ENCODE measurements around the gene ANKRD53.

Gene ANKRD53

DNA sequence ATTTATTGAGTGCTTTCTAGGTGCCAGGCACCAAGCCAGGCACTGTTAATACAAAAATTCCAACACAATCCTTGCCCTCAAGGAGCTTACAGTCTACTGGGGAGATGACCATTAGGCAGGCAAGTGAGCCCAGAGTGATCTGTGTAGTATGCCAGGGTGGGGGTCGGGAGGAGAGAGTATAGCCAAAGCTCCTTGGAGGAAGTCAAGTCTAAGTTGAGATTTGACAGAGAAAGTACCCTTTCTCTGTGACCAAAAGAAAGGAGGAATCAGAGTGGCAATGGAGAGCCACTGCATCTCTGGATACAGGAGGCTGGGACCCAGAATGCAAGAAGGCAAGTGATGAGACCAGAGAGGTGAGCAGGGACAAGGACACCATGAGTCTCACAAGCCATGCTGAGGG is 7.5 kb downstream of the ANKRD53 start:
- Histone ChIP-seq H3K27me3 (ENCODE audit: control insufficient read depth in 1 of 2, insufficient read depth in 1 of 2, low read length in 2 of 2) (no peaks in the 10 kb centered on the region), H3K9ac (ENCODE audit: low read length) (no peak overlapping the region), H2AFZ (ENCODE audit: low read depth, low read length) (no peak overlapping the region), H2BK15ac (ENCODE audit: low read depth, poor library complexity, severe bottlenecking) (no peak overlapping the region), H3K4me2 (ENCODE audit: low read length, poor library complexity, severe bottlenecking) (no peak overlapping the region), H2BK5ac (ENCODE audit: low read depth, low read length, poor library complexity, severe bottlenecking) (no peak overlapping the region), H3K14ac (ENCODE audit: low read length in 2 of 2) (no peak overlapping the region), H4K8ac (ENCODE audit: low read length) (no peak overlapping the region), H3K4me3 (ENCODE audit: insufficient read depth in 1 of 2, low read depth in 1 of 2, low read length in 2 of 2) (no peak overlapping the region), H2AK5ac (ENCODE audit: low read length, severe bottlenecking) (no peak overlapping the region), H3K4ac (ENCODE audit: low read depth in 1 of 2, low read length in 2 of 2) (no peak overlapping the region), H3K23ac (ENCODE audit: low read length in 2 of 2) (no peak overlapping the region), H2BK12ac (ENCODE audit: low read length in 2 of 2) (no peak overlapping the region), H2BK120ac (ENCODE audit: low read depth, low read length) (no peak overlapping the region), H3K36me3 (ENCODE audit: control insufficient read depth in 1 of 2, insufficient read depth in 2 of 2, low read depth in 1 of 2, low read length in 2 of 2) (peaks cover 61 to 68% of the 10 kb centered on the region in 2 experiments), H4K91ac (ENCODE audit: low read length) (no peak overlapping the region), H3K9me3 (ENCODE audit: control insufficient read depth, low read length) (no peaks in the 10 kb centered on the region), H3K4me1 (ENCODE audit: control insufficient read depth, insufficient read depth, low read depth, low read length) (peaks cover 5% of the 10 kb centered on the region), H3K18ac (ENCODE audit: low read depth in 1 of 2, low read length in 2 of 2) (no peak overlapping the region), H3K27ac (ENCODE audit: low read length, poor library complexity, severe bottlenecking) (no peak overlapping the region), H3K79me1 (replicated peaks; ENCODE audit: low read length, poor library complexity, severe bottlenecking) (peaks cover 26% of the 10 kb centered on the region)
- 100% methylated on average over 1 of the region's 1 CpG for WGBS
- DNase-seq = no peak

DNA sequence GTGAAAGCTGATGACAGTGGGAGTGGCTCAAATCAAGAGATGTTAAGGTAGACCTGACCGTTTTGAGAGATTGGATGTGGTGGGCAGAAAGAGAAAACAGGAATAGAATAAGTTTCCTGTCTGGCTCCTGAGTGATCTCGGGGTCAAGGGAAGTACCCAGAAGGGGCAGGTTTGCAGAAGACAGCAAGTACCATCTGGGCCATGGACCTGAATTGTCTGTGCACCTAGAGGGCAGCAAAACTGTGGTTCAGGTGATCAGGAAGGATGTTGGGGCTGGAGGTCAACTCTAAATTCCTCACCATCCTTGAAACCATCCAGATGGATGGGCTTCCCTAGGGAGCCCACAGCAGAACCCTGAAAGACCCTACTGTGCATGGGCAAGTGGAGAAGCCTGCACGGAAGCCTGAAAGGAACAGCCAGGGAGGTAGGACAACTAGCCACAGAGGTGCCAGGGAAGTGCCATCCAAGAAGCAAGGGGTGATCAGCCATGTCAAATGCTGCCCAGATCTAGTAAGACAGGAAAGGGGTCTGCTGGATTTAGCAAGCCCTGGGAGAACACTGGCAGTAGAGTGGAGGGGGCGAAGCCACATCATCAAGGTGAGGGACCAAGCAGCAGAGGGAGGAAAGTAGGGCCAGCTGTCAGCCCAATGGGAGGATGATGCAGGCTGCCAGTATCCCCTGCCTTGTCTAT is 8.2 kb downstream of the ANKRD53 start:
- no peak overlapping the region for H3K4me3 ChIP-seq (ENCODE audit: insufficient read depth in 1 of 2, low read depth in 1 of 2, low read length in 2 of 2)
- no peak overlapping the region for H4K8ac ChIP-seq (ENCODE audit: low read length)
- H4K91ac ChIP-seq (ENCODE audit: low read length) = no peak overlapping the region
- no peak overlapping the region for H2BK15ac ChIP-seq (ENCODE audit: low read depth, poor library complexity, severe bottlenecking)
- H2BK5ac ChIP-seq (ENCODE audit: low read depth, low read length, poor library complexity, severe bottlenecking) = no peak overlapping the region
- no peak for DNase-seq
- H3K23ac ChIP-seq (ENCODE audit: low read length in 2 of 2) = no peak overlapping the region
- no peak overlapping the region for H3K14ac ChIP-seq (ENCODE audit: low read length in 2 of 2)
- WGBS = 88% methylated on average over 4 of the region's 4 CpGs
- no peak overlapping the region for H2BK120ac ChIP-seq (ENCODE audit: low read depth, low read length)
- no peak overlapping the region for H2AFZ ChIP-seq (ENCODE audit: low read depth, low read length)
- H2AK5ac ChIP-seq (ENCODE audit: low read length, severe bottlenecking) = no peak overlapping the region
- H3K4me2 ChIP-seq (ENCODE audit: low read length, poor library complexity, severe bottlenecking) = no peak overlapping the region
- H3K18ac ChIP-seq (ENCODE audit: low read depth in 1 of 2, low read length in 2 of 2) = no peak overlapping the region
- H3K9ac ChIP-seq (ENCODE audit: low read length) = no peak overlapping the region
- no peaks in the 10 kb centered on the region for H3K27me3 ChIP-seq (ENCODE audit: control insufficient read depth in 1 of 2, insufficient read depth in 1 of 2, low read length in 2 of 2)
- H3K27ac ChIP-seq (ENCODE audit: low read length, poor library complexity, severe bottlenecking) = no peak overlapping the region
- no peak overlapping the region for H2BK12ac ChIP-seq (ENCODE audit: low read length in 2 of 2)
- no peaks in the 10 kb centered on the region for H3K9me3 ChIP-seq (ENCODE audit: control insufficient read depth, low read length)
- H3K4me1 ChIP-seq (ENCODE audit: control insufficient read depth, insufficient read depth, low read depth, low read length) = peaks cover 5% of the 10 kb centered on the region
- H3K4ac ChIP-seq (ENCODE audit: low read depth in 1 of 2, low read length in 2 of 2) = no peak overlapping the region
- H3K36me3 ChIP-seq (ENCODE audit: control insufficient read depth in 1 of 2, insufficient read depth in 2 of 2, low read depth in 1 of 2, low read length in 2 of 2) = peaks cover 68 to 74% of the 10 kb centered on the region in 2 experiments
- H3K79me1 ChIP-seq (replicated peaks; ENCODE audit: low read length, poor library complexity, severe bottlenecking) = peaks cover 33% of the 10 kb centered on the region

DNA sequence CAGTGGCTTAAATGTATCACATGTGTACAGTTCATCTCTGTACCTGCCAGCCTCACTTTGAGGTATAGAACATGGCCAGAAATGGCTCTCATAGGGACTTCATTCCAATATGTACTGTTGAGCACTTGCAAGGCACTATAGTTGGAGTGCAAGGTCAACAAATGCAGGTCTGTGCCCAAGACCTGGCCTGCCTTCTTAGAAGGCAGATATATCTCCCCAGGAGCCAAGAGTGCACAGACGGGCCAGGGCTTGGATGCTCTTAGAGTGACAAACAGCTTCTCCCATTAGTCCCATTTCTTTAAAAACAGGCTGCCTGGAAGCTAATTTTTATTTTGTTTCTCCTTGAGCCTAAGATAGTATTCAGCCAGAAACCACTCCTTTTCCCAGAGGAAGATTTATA is 9.0 kb downstream of the ANKRD53 start:
- Histone ChIP-seq H2BK15ac (ENCODE audit: low read depth, poor library complexity, severe bottlenecking) (no peak overlapping the region), H2AK5ac (ENCODE audit: low read length, severe bottlenecking) (no peak overlapping the region), H2BK12ac (ENCODE audit: low read length in 2 of 2) (no peak overlapping the region), H3K9me3 (ENCODE audit: control insufficient read depth, low read length) (no peaks in the 10 kb centered on the region), H4K91ac (ENCODE audit: low read length) (no peak overlapping the region), H3K23ac (ENCODE audit: low read length in 2 of 2) (no peak overlapping the region), H3K4me1 (ENCODE audit: control insufficient read depth, insufficient read depth, low read depth, low read length) (peaks cover 7% of the 10 kb centered on the region), H3K14ac (ENCODE audit: low read length in 2 of 2) (no peak overlapping the region), H3K9ac (ENCODE audit: low read length) (no peak overlapping the region), H3K4me3 (ENCODE audit: insufficient read depth in 1 of 2, low read depth in 1 of 2, low read length in 2 of 2) (no peak overlapping the region), H3K18ac (ENCODE audit: low read depth in 1 of 2, low read length in 2 of 2) (no peak overlapping the region), H3K27ac (ENCODE audit: low read length, poor library complexity, severe bottlenecking) (no peak overlapping the region), H3K4ac (ENCODE audit: low read depth in 1 of 2, low read length in 2 of 2) (no peak overlapping the region), H4K8ac (ENCODE audit: low read length) (no peak overlapping the region), H2AFZ (ENCODE audit: low read depth, low read length) (no peak overlapping the region), H3K4me2 (ENCODE audit: low read length, poor library complexity, severe bottlenecking) (no peak overlapping the region), H3K27me3 (ENCODE audit: control insufficient read depth in 1 of 2, insufficient read depth in 1 of 2, low read length in 2 of 2) (no peaks in the 10 kb centered on the region), H2BK5ac (ENCODE audit: low read depth, low read length, poor library complexity, severe bottlenecking) (no peak overlapping the region), H2BK120ac (ENCODE audit: low read depth, low read length) (no peak overlapping the region), H3K79me1 (replicated peaks; ENCODE audit: low read length, poor library complexity, severe bottlenecking) (peaks cover 36% of the 10 kb centered on the region), H3K36me3 (ENCODE audit: control insufficient read depth in 1 of 2, insufficient read depth in 2 of 2, low read depth in 1 of 2, low read length in 2 of 2) (peaks cover 70% of the 10 kb centered on the region in 2 experiments)
- DNase-seq = no peak
- 42% methylated on average over 1 of the region's 1 CpG for WGBS

DNA sequence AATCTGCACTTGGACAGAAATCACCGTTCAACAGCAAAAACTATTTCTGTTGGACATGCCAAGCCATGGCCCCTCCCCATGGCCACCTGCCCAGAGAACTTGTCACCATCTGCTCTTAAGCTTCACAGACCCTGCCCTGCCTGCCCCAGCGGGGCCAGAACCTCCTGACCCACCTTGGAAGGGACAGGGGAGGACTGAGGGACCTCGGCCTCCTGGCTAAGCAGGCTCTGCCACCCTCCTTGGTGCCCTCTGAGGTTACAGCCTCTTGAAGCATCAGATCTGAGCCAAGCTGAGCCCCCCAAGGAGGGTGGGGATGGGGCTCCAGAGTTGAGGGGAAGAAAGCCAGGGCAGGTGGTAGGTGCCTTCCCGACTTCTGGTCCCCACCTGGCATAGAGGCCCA is 9.7 kb downstream of the ANKRD53 start:
- Histone ChIP-seq H4K91ac (ENCODE audit: low read length) (no peak overlapping the region), H3K79me1 (replicated peaks; ENCODE audit: low read length, poor library complexity, severe bottlenecking) (peaks cover 41% of the 10 kb centered on the region), H3K27ac (ENCODE audit: low read length, poor library complexity, severe bottlenecking) (no peak overlapping the region), H3K9ac (ENCODE audit: low read length) (peak overlapping the region; percentile 4), H2BK120ac (ENCODE audit: low read depth, low read length) (no peak overlapping the region), H2BK12ac (ENCODE audit: low read length in 2 of 2) (no peak overlapping the region), H2AFZ (ENCODE audit: low read depth, low read length) (no peak overlapping the region), H3K4ac (ENCODE audit: low read depth in 1 of 2, low read length in 2 of 2) (no peak overlapping the region), H3K23ac (ENCODE audit: low read length in 2 of 2) (no peak overlapping the region), H3K4me3 (ENCODE audit: insufficient read depth in 1 of 2, low read depth in 1 of 2, low read length in 2 of 2) (no peak overlapping the region), H3K4me2 (ENCODE audit: low read length, poor library complexity, severe bottlenecking) (no peak overlapping the region), H2AK5ac (ENCODE audit: low read length, severe bottlenecking) (no peak overlapping the region), H3K27me3 (ENCODE audit: control insufficient read depth in 1 of 2, insufficient read depth in 1 of 2, low read length in 2 of 2) (no peaks in the 10 kb centered on the region), H2BK15ac (ENCODE audit: low read depth, poor library complexity, severe bottlenecking) (no peak overlapping the region), H2BK5ac (ENCODE audit: low read depth, low read length, poor library complexity, severe bottlenecking) (no peak overlapping the region), H3K9me3 (ENCODE audit: control insufficient read depth, low read length) (no peaks in the 10 kb centered on the region), H3K36me3 (ENCODE audit: control insufficient read depth in 1 of 2, insufficient read depth in 2 of 2, low read depth in 1 of 2, low read length in 2 of 2) (peaks cover 65 to 67% of the 10 kb centered on the region in 2 experiments), H3K14ac (ENCODE audit: low read length in 2 of 2) (no peak overlapping the region), H3K18ac (ENCODE audit: low read depth in 1 of 2, low read length in 2 of 2) (no peak overlapping the region), H4K8ac (ENCODE audit: low read length) (no peak overlapping the region), H3K4me1 (ENCODE audit: control insufficient read depth, insufficient read depth, low read depth, low read length) (peaks cover 11% of the 10 kb centered on the region)
- 98% methylated on average over 3 of the region's 4 CpGs for WGBS
- no peak for DNase-seq

Data from mesenchymal stem cell (in vitro differentiated cells and primary cell).